GM18909 (cell line): ENCODE measurements around the gene CKAP2L.

ENCODE experiments used
- ATAC-seq: cut with Tn5 transposase; IDR thresholded peaks from one replicate; pipeline ENCODE4 v1.9.1; 2021; ENCODE audit warnings: mild to moderate bottlenecking; ENCODE audit not compliant: unreplicated experiment, poor library complexity

CKAP2L gene

GRCh38 chr2:112764071-112765044, at the start of gene CKAP2L:
Gene CKAP2L, minus strand, starts transcription at chr2:112764609. Its CDS starts 11 bp downstream, at chr2:112764598.
- ATAC-seq = peak; percentile 98

DNA sequence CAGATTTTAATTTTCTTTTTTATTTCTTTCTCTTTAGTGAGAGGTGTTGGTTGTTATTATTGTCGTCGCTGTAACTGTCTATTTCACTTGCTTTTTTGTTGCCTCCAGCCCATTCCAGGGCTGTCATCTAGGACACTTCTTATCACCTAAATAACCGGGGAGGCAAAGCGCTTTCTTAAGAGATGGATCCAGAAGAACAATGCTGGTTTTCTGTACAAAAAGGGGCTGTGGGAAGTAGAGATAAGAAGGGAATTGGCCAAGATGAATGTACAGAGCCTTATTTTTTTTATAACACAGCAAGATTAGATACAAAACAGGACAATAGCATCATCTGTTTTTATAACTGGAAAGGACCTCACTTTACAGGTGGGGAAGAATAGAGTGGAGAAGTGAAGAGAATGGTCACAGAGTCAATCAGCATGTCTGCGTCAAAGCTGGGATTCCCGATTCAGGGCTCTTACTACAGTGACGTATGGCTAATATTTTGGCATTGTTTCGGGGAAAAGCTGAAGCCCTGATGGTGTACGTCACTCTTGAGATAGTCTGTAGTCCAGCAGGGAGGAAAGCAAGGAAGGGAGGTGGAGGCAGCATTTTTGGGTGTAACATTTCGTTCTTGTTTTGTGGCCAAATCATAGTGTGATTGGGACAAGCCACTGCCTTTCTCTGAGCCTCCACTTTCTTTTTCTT, 49.0 kb upstream of the CKAP2L start:
- ATAC-seq = no peak

DNA sequence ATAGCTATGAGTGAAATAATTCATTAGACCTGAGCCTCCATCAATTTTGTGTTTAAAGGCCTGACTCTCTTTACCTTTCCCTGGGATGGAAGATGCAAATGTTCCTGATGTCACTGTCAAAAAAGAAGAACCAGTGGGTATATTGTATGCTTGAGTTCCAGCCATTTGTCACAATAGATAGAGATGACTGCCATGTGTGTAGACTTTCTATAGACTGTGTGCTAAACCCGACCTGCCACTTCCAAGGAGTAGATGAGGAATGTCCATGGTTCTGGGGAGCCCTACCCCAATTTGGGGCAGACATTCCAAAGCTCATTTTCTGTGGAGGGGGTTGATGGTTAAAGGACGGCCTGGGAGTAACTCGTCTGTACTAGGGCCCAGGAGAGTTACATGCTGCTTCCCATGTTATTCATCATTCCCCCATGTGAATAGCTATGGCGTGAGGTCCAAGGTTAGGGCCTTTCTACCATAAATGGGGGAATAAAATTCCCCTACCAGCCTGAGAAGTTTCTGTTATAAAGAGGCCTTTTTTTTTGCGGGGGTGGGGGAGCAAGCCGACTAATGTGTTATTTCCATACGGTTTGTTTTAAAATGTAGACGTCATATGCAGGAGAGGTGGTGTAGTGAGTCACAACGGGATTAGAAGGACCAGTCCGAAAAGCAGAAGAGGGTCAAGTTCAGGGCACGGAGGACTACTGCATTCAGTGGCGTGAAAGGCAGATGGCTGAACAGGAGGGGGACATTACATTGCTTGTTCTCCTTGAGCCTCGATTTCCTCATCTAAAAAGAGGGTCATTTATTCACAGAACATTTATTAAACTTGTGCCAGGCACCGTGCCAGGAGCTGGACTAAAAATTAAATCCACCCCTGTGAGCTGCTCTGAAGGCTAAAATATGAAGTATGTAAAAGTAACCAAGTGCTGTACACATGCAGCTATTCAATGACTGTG, 48.2 kb upstream of the CKAP2L start:
- no peak for ATAC-seq

GRCh38 chr2:112811841-112812306, 47.5 kb upstream of the CKAP2L start:
- ATAC-seq = no peak

DNA sequence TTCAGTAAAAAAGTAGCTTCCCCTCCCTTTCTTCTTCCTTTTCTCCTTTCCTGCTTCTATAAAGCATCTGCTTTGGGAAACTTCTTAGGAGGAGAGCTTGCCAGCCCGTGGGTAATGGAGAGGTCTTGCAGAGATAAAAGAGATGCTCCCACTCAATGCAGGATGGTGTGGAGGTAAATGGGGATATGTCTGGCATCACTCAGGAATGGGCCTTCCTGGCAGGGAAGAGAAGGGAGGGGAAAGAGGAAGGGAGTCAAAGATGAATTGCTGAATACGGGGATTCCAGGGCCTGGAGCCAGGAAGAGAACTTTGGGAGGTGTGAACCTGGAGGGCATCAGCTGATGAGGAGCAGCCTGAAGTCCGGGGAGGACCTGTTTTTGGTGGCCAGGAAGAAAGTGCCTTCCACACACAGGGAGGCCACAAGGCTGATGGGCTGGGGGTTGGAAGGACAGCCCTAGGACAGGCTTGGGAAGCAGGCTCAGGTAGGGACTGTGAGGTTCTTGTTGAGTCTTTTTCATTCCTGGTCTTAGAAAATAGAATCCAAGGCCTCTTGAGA, 46.9 kb upstream of the CKAP2L start:
- no peak for ATAC-seq

DNA sequence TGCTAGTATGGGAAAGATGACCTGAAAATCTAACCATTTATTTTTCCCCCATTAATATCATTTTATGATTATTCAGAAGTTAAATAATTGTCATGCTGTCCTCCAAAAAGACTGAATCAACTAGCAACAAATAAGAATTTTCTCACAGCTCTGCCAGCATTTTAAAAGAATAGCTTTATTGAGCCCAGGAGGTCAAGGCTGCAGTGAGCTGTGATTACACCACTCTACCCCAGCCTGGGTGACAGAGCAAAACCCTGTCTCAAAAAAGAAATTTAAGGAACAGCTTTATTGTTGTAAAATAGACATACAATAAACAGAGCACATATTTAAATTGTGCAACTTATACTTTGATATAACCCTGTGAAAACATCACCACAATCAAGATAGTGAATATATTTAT, 44.7 kb upstream of the CKAP2L start:
- no peak for ATAC-seq

DNA sequence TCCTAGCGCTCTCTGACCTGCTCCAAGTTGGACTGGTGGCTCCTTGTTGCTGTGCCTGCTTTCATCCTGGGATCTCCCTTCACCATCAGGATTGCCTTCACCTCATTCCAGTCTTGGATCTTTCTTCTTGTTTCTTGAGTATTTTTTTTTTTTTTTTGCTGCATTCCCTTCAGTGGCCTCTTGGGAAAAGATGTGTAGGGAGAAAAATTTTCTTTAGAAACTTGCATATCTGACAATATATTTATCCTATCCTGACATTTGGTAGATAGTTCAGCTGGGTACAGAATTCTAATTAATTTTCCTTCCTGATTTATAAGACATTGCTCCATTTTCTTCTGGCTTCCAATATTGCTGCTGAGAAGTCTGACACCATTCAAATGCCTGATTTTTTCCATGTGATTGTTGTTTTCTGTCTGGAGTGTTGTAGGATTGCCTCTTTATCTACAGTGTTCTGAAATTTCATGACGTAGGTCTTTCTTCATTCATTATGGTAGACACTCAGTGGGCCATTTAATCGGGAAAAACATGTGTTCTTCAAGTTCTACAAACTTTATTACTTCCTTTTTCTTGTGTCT, 42.9 kb upstream of the CKAP2L start:
- ATAC-seq = no peak

DNA sequence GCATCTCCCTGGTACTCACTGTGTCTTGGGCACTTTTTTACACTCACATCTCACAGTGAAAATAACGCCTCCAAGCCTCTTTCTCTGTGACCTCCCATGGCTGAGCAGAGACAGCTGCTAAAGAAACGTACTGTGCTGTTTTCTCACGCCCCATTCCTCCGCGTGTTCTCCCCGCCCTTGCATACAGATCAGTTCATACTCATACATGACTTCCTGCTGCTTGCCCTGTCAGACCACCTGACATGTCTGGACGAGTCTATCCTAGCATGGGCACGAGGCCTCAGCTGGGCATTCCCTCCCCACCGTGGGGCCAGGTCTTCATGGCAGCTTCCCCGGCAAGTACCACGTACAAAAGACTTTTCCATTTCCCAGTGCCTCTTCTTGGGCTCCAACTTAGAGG, 41.1 kb upstream of the CKAP2L start:
- peak; percentile 62 for ATAC-seq

GRCh38 chr2:112803691-112804521, 39.5 kb upstream of the CKAP2L start:
- ATAC-seq = peak; percentile 58

- ATAC-seq = no peak
These were observed 36.6 kb upstream of the CKAP2L start for GRCh38 chr2:112800881-112801583.

GRCh38 chr2:112798979-112799975, 34.9 kb upstream of the CKAP2L start:
- peak; percentile 37 for ATAC-seq

DNA sequence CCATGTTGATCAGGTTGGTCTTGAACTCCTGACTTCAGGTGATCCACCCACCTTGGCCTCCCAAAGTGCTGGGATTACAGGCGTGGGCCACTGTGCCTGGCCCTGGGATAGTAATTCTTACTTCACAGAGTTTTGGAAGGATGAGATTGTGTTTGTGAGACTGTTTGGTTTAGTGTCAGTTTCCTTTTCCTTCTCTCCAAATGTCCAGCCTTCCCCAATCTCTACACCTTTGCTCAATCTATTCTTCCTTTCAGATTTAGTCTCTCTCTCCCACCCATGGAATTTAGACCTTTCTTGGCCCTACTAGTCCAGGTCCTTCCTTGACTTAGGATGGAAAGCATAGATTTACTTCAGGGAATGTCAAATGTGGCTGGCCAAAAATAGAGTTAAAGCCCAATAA, 32.1 kb upstream of the CKAP2L start:
- no peak for ATAC-seq

DNA sequence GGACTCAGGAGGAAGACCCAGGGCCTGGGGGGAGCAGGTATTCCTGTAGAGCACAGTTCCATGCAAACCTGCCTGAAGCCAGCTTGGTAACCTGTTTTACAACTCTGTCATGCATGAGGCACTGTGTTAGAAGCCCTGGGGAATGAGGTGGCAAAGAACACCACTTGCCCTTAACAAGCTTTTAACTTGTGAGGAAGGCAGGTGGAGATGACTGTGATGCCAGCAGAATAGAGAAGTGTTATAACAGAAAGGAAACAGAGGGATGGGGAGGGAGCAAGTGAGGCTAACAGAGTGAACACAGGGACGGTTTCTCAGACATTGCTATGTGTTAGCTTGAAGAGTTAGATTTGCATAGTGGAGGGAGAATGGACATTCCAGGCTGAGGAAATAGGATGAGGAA, 31.4 kb upstream of the CKAP2L start:
- no peak for ATAC-seq

- ATAC-seq = no peak
These were observed 30.4 kb upstream of the CKAP2L start for GRCh38 chr2:112794841-112795240.

- no peak for ATAC-seq
These were observed 29.8 kb upstream of the CKAP2L start for GRCh38 chr2:112794131-112794733.

GRCh38 chr2:112793449-112793978, 29.1 kb upstream of the CKAP2L start:
- ATAC-seq = no peak
